RCC 7860 (cell line): ENCODE data around the gene COL18A1.
"Not testable (repeated sequence)": the region's sequence is repeated elsewhere in the genome, so short reads cannot be mapped to it uniquely, and the experiment has no call there.

Experiments used
- DNase-seq: peaks from one replicate; pipeline ENCODE4 v3.0.0-alpha.2; 2015; ENCODE audit warnings: low spot score
- FAIRE-seq: peaks from 2 replicates; lab custom pipeline; 2012; peaks lifted over from hg19 to GRCh38; lab: Jason Lieb, UNC

The COL18A1 gene

GRCh38 chr21:45513003-45513717 lies 108.2 kb downstream of the COL18A1 start:
- FAIRE-seq: no peak
- DNase-seq: peak; percentile 29

- FAIRE-seq: no peak
- no peak for DNase-seq
Measured at GRCh38 chr21:45513741-45514310, 108.9 kb downstream of the COL18A1 start.

- DNase-seq (no peak), FAIRE-seq (no peak)
Measured at GRCh38 chr21:45514311-45515021, 109.5 kb downstream of the COL18A1 start.

GRCh38 chr21:45515241-45516061 lies 110.5 kb downstream of the COL18A1 start:
- DNase-seq (no peak), FAIRE-seq (no peak)

GRCh38 chr21:45516071-45516670 lies 111.2 kb downstream of the COL18A1 start:
- FAIRE-seq: no peak
- DNase-seq: no peak

- DNase-seq: no peak
- no peak for FAIRE-seq
Measured at GRCh38 chr21:45516671-45517151, 111.7 kb downstream of the COL18A1 start.

- FAIRE-seq: no peak
Measured at GRCh38 chr21:45517249-45518065, 112.5 kb downstream of the COL18A1 start.

GRCh38 chr21:45518742-45519141 lies 113.8 kb downstream of the COL18A1 start:
- no peak for FAIRE-seq

More at GRCh38 chr21:45517249-45518065, 112.5 kb downstream of the COL18A1 start:
- no peak for DNase-seq

GRCh38 chr21:45519182-45519581 lies 114.2 kb downstream of the COL18A1 start:
- FAIRE-seq (no peak), DNase-seq (no peak)

More at GRCh38 chr21:45518742-45519141, 113.8 kb downstream of the COL18A1 start:
- no peak for DNase-seq

- DNase-seq: no peak
- FAIRE-seq: no peak
Measured at GRCh38 chr21:45521241-45521640, 116.3 kb downstream of the COL18A1 start.

GRCh38 chr21:45522381-45522780 lies 117.4 kb downstream of the COL18A1 start:
- FAIRE-seq (no peak), DNase-seq (no peak)

GRCh38 chr21:45522986-45523385 lies 118.0 kb downstream of the COL18A1 start:
- DNase-seq (no peak), FAIRE-seq (no peak)

GRCh38 chr21:45523411-45524101 lies 118.6 kb downstream of the COL18A1 start:
- no peak for DNase-seq
- FAIRE-seq: no peak

- DNase-seq (no peak), FAIRE-seq (no peak)
Measured at GRCh38 chr21:45524756-45525152, 119.8 kb downstream of the COL18A1 start.

GRCh38 chr21:45525153-45525909 lies 120.4 kb downstream of the COL18A1 start:
- DNase-seq (no peak), FAIRE-seq (no peak)

- DNase-seq (no peak), FAIRE-seq (no peak)
Measured at GRCh38 chr21:45525910-45526306, 120.9 kb downstream of the COL18A1 start.

- not testable (repeated sequence) for DNase-seq
Measured at GRCh38 chr21:45527151-45527999, 122.4 kb downstream of the COL18A1 start.

More at GRCh38 chr21:45527151-45527999, 122.4 kb downstream of the COL18A1 start:
- FAIRE-seq: not testable (repeated sequence)
